HepG2 (cell line): Measurements from ENCODE around the gene KISS1R. TPM values are rescaled to one million over a fixed set of nuclear protein-coding genes. Genes with fewer than 3 reads are reported as not detected.
A peak's percentile ranks its signal among the peaks of the same experiment; 100 is the strongest.

Experiments used
- ARHGAP35 ChIP-seq: sonication (generic); formaldehyde crosslinking; IDR thresholded peaks from 2 replicates; pipeline ENCODE4 v1.9.0; 2022; ENCODE audit warnings: mild to moderate bottlenecking, inconsistent platforms, moderate library complexity, missing genetic modification reagents, borderline replicate concordance
- ARID2 ChIP-seq: sonication (generic); formaldehyde crosslinking; IDR thresholded peaks from 2 replicates; pipeline ENCODE4 v1.8.1; 2022; ENCODE audit warnings: mild to moderate bottlenecking, missing genetic modification reagents, borderline replicate concordance
- DR1 ChIP-seq: sonication (generic); formaldehyde crosslinking; IDR thresholded peaks from 2 replicates; pipeline ENCODE4 v1.8.0; 2021; ENCODE audit warnings: mild to moderate bottlenecking, missing genetic modification reagents, inconsistent platforms
- HOXD1 ChIP-seq: sonication (generic); formaldehyde crosslinking; IDR thresholded peaks from 2 replicates; pipeline ENCODE4 v1.5.0; 2020; ENCODE audit warnings: missing genetic modification reagents
- KLF6 ChIP-seq: IDR thresholded peaks from 2 replicates; pipeline ENCODE4 v1.8.0; 2016; ENCODE audit warnings: missing biosample characterization, missing genetic modification reagents
- MTA1 ChIP-seq: sonication (generic); formaldehyde crosslinking; IDR thresholded peaks from 2 replicates; pipeline ENCODE4 v1.4.0; 2020; ENCODE audit warnings: missing genetic modification reagents, mild to moderate bottlenecking, borderline replicate concordance
- PAX8 ChIP-seq: sonication (generic); formaldehyde crosslinking; IDR thresholded peaks from 2 replicates; pipeline ENCODE4 v1.8.0; 2022; ENCODE audit warnings: mild to moderate bottlenecking, missing genetic modification reagents, borderline replicate concordance
- PHF5A ChIP-seq: IDR thresholded peaks from one replicate; pipeline ENCODE4 v1.6.1; 2018; ENCODE audit warnings: low read depth, missing genetic modification reagents; ENCODE audit not compliant: unreplicated experiment
- PHF8 ChIP-seq: sonication (generic); formaldehyde crosslinking; IDR thresholded peaks from 2 replicates; pipeline ENCODE4 v1.5.0; 2020; ENCODE audit warnings: missing genetic modification reagents
- RARA ChIP-seq: IDR thresholded peaks from 2 replicates; pipeline ENCODE4 v1.6.1; 2016; ENCODE audit warnings: missing genetic modification reagents, missing compliant biosample characterization
- REXO4 ChIP-seq: sonication (generic); formaldehyde crosslinking; IDR thresholded peaks from 2 replicates; pipeline ENCODE4 v1.8.0; 2022; ENCODE audit warnings: missing genetic modification reagents, mild to moderate bottlenecking, borderline replicate concordance
- SIX1 ChIP-seq: sonication (generic); formaldehyde crosslinking; IDR thresholded peaks from 2 replicates; pipeline ENCODE4 v1.4.0; 2020; ENCODE audit warnings: missing genetic modification reagents, borderline replicate concordance
- SNAI1 ChIP-seq: sonication (generic); formaldehyde crosslinking; IDR thresholded peaks from 2 replicates; pipeline ENCODE4 v1.5.0; 2020; ENCODE audit warnings: mild to moderate bottlenecking, missing genetic modification reagents, borderline replicate concordance
- SRF ChIP-seq: IDR thresholded peaks from 2 replicates; pipeline ENCODE4 v1.6.1; 2011; ENCODE audit warnings: mild to moderate bottlenecking, low read depth, low read length, moderate library complexity
- ZBTB2 ChIP-seq: sonication (generic); formaldehyde crosslinking; IDR thresholded peaks from 2 replicates; pipeline ENCODE4 v1.8.0; 2022; ENCODE audit warnings: low read depth, missing genetic modification reagents
- ZNF256 ChIP-seq: sonication (generic); formaldehyde crosslinking; conservative IDR thresholded peaks from 2 replicates; pipeline ENCODE4 v1.4.0; 2020; ENCODE audit warnings: missing genetic modification reagents
- ZNF33B ChIP-seq: sonication (generic); formaldehyde crosslinking; IDR thresholded peaks from 2 replicates; pipeline ENCODE4 v1.5.1; 2020; ENCODE audit warnings: mild to moderate bottlenecking, missing genetic modification reagents
- ZNF367 ChIP-seq: sonication (generic); formaldehyde crosslinking; IDR thresholded peaks from 2 replicates; pipeline ENCODE4 v1.4.0; 2020; ENCODE audit warnings: missing genetic modification reagents, borderline replicate concordance
- ZNF503 ChIP-seq: sonication (generic); formaldehyde crosslinking; IDR thresholded peaks from 2 replicates; pipeline ENCODE4 v1.4.0; 2020; ENCODE audit warnings: missing genetic modification reagents
- ZNF687 ChIP-seq: sonication (generic); formaldehyde crosslinking; IDR thresholded peaks from 2 replicates; pipeline ENCODE4 v1.5.1; 2020; ENCODE audit warnings: mild to moderate bottlenecking, missing genetic modification reagents, moderate library complexity
- ZNF704 ChIP-seq: sonication (generic); formaldehyde crosslinking; IDR thresholded peaks from 2 replicates; pipeline ENCODE4 v1.8.1; 2023; ENCODE audit warnings: mild to moderate bottlenecking, inconsistent platforms, moderate library complexity, missing genetic modification reagents, borderline replicate concordance
- polyA plus RNA-seq, 8 experiments: library from polyadenylated mRNA; depleted of rRNA in 3 of 8; stranded (reverse) in 7 of 8; unstranded in 1 of 8; fragments of >200 nt; fragmentation: Illumina TruSeq in 4 of 8; extraction: Trizol in 4 of 8; gene quantifications; 2 replicates each; pipeline versions ENCODE4 v1.2.1 to v1.2.3, GENCODE V29; 2011 to 2016; ENCODE audit warnings: low read depth in 4 of 8, missing spikeins in 1 of 8, mixed read lengths in 1 of 8; ENCODE audit not compliant: insufficient read depth in 1 of 8
- total RNA-seq, 5 experiments: library from RNA; depleted of rRNA; stranded (reverse); fragments of >200 nt; fragmentation: Illumina TruSeq; extraction: Trizol; gene quantifications; 2 replicates each; pipeline ENCODE4 v1.2.3, GENCODE V29; 2016; ENCODE audit warnings: low read depth in 1 of 5

KISS1R gene
- total and polyA plus RNA-seq, 2 of the 13 experiments (the other 11 are each of a cell fraction or from before 2014, with no cell fraction given) = 1.1 to 10.2 TPM

- TF ChIP-seq ZNF367 (CRISPR knock-in tag) (0 out of 2 replicates have a peak, but pooled peaks have one; percentile 67), ZNF687 (peak; percentile 100), ZNF33B (CRISPR knock-in tag) (peak; percentile 72; the same call in 1 of the 2 replicates), ZNF704 (CRISPR knock-in tag) (0 out of 2 replicates have a peak, but pooled peaks have one; percentile 71), PHF8 (CRISPR knock-in tag) (peak; percentile 71), PHF5A (CRISPR knock-in tag) (peak; percentile 85), SRF (no peak), ARHGAP35 (CRISPR knock-in tag) (peak; percentile 32; the same call in 1 of the 2 replicates), ZNF503 (peak; percentile 96), ARID2 (peak; percentile 83), SIX1 (CRISPR knock-in tag) (peak; percentile 37; the same call in 1 of the 2 replicates), REXO4 (CRISPR knock-in tag) (peak; percentile 82; the same call in 1 of the 2 replicates), SNAI1 (CRISPR knock-in tag) (peak; percentile 91; the same call in 1 of the 2 replicates), PAX8 (CRISPR knock-in tag) (no peak; the same call in 1 of the 2 replicates), MTA1 (peak; percentile 95), DR1 (CRISPR knock-in tag) (0 out of 2 replicates have a peak, but pooled peaks have one; percentile 33), RARA (CRISPR knock-in tag) (peak; percentile 91), ZBTB2 (0 out of 2 replicates have a peak, but pooled peaks have one; percentile 43), HOXD1 (CRISPR knock-in tag) (peak; percentile 87; the same call in 1 of the 2 replicates), KLF6 (CRISPR knock-in tag) (peak; percentile 97), ZNF256 (CRISPR knock-in tag) (0 out of 2 replicates have a peak, but pooled peaks have one; percentile 59)
Measured at GRCh38 chr19:934865-935479, 17.8 kb downstream of the KISS1R start (continued).
